HepG2 (cell line): ENCODE measurements around the gene COMMD7. TPM values are rescaled to one million over a fixed set of nuclear protein-coding genes. Genes with fewer than 3 reads are reported as not detected.
A peak's percentile ranks its signal among the peaks of the same experiment; 100 is the strongest.

Source experiments
- ARNT2 ChIP-seq: sonication (generic); formaldehyde crosslinking; IDR thresholded peaks from 2 replicates; pipeline ENCODE4 v1.8.0; 2022; ENCODE audit warnings: mild to moderate bottlenecking, low read depth, missing genetic modification reagents, moderate library complexity
- DPF2 ChIP-seq: sonication (generic); formaldehyde crosslinking; IDR thresholded peaks from 2 replicates; pipeline ENCODE4 v1.4.0; 2020; ENCODE audit warnings: mild to moderate bottlenecking, low read depth, missing genetic modification reagents, borderline replicate concordance
- FOXM1 ChIP-seq: sonication (generic); formaldehyde crosslinking; IDR thresholded peaks from 2 replicates; pipeline ENCODE4 v1.5.0; 2020; ENCODE audit warnings: missing genetic modification reagents
- JDP2 ChIP-seq: sonication (generic); formaldehyde crosslinking; IDR thresholded peaks from 2 replicates; pipeline ENCODE4 v1.8.1; 2022; ENCODE audit warnings: missing genetic modification reagents, borderline replicate concordance
- KAT2B ChIP-seq: fragments of 150-350 bp; IDR thresholded peaks from 2 replicates; pipeline ENCODE4 v1.6.1; 2014; ENCODE audit warnings: low read depth, low read length, borderline replicate concordance
- MYC ChIP-seq: sonication (generic); formaldehyde crosslinking; IDR thresholded peaks from 2 replicates; pipeline ENCODE4 v1.9.0; 2021; ENCODE audit warnings: missing genetic modification reagents, borderline replicate concordance
- NCOR1 ChIP-seq: fragments of 200-600 bp; sonication (generic); IDR thresholded peaks from 2 replicates; pipeline ENCODE4 v1.7.0; 2017; ENCODE audit warnings: antibody characterized with exemption, low read length, borderline replicate concordance
- NFE2L2 ChIP-seq: fragments of 150-350 bp; IDR thresholded peaks from 2 replicates; pipeline ENCODE4 v1.6.1; 2014; ENCODE audit warnings: low read length
- NR3C1 ChIP-seq: sonication (generic); formaldehyde crosslinking; IDR thresholded peaks from 2 replicates; pipeline ENCODE4 v1.4.0; 2020; ENCODE audit warnings: missing genetic modification reagents
- PLRG1 ChIP-seq: fragments of 450-650 bp; conservative IDR thresholded peaks from 2 replicates; pipeline ENCODE4 v1.6.1; 2016
- SNRNP70 ChIP-seq: fragments of 200-400 bp; formaldehyde crosslinking; IDR thresholded peaks from 2 replicates; pipeline ENCODE4 v1.6.1; 2017; ENCODE audit warnings: mild to moderate bottlenecking, low read depth, low read length, moderate library complexity
- SP140L ChIP-seq: sonication (generic); formaldehyde crosslinking; IDR thresholded peaks from 2 replicates; pipeline ENCODE4 v1.4.0; 2020; ENCODE audit warnings: missing genetic modification reagents, borderline replicate concordance
- YY1 ChIP-seq: IDR thresholded peaks from 2 replicates; pipeline ENCODE4 v1.6.1; 2011; ENCODE audit warnings: low read length, low read depth, moderate library complexity, mild to moderate bottlenecking; ENCODE audit not compliant: insufficient read depth, insufficient replicate concordance
- ZBTB7A ChIP-seq: sonication (generic); formaldehyde crosslinking; IDR thresholded peaks from 2 replicates; pipeline ENCODE4 v1.8.0; 2022; ENCODE audit warnings: mild to moderate bottlenecking, missing genetic modification reagents
- ZNF263 ChIP-seq: sonication (generic); formaldehyde crosslinking; IDR thresholded peaks from 2 replicates; pipeline ENCODE4 v1.4.0; 2020; ENCODE audit warnings: missing genetic modification reagents
- ZNF264 ChIP-seq: sonication (generic); formaldehyde crosslinking; IDR thresholded peaks from 2 replicates; pipeline ENCODE4 v1.4.0; 2020; ENCODE audit warnings: missing genetic modification reagents
- ZNF747 ChIP-seq: sonication (generic); formaldehyde crosslinking; IDR thresholded peaks from 2 replicates; pipeline ENCODE4 v1.8.1; 2023; ENCODE audit warnings: missing genetic modification reagents, mild to moderate bottlenecking, borderline replicate concordance
- ZNF75D ChIP-seq: sonication (generic); formaldehyde crosslinking; IDR thresholded peaks from 2 replicates; pipeline ENCODE4 v1.8.1; 2023; ENCODE audit warnings: missing genetic modification reagents, mild to moderate bottlenecking, borderline replicate concordance
- ZNF782 ChIP-seq: sonication (generic); formaldehyde crosslinking; IDR thresholded peaks from 2 replicates; pipeline ENCODE4 v1.4.0; 2020; ENCODE audit warnings: missing genetic modification reagents, mild to moderate bottlenecking, borderline replicate concordance
- ZNF790 ChIP-seq: sonication (generic); formaldehyde crosslinking; IDR thresholded peaks from 2 replicates; pipeline ENCODE4 v1.8.0; 2022; ENCODE audit warnings: missing genetic modification reagents, mild to moderate bottlenecking, borderline replicate concordance
- polyA plus RNA-seq, 8 experiments: library from polyadenylated mRNA; depleted of rRNA in 3 of 8; stranded (reverse) in 7 of 8; unstranded in 1 of 8; fragments of >200 nt; fragmentation: Illumina TruSeq in 4 of 8; extraction: Trizol in 4 of 8; gene quantifications; 2 replicates each; pipeline versions ENCODE4 v1.2.1 to v1.2.3, GENCODE V29; 2011 to 2016; ENCODE audit warnings: low read depth in 4 of 8, missing spikeins in 1 of 8, mixed read lengths in 1 of 8; ENCODE audit not compliant: insufficient read depth in 1 of 8
- total RNA-seq, 5 experiments: library from RNA; depleted of rRNA; stranded (reverse); fragments of >200 nt; fragmentation: Illumina TruSeq; extraction: Trizol; gene quantifications; 2 replicates each; pipeline ENCODE4 v1.2.3, GENCODE V29; 2016; ENCODE audit warnings: low read depth in 1 of 5
- TF ChIP-seq, protein P1 (sequence below): sonication (generic); formaldehyde crosslinking; IDR thresholded peaks from 2 replicates; pipeline ENCODE4 v1.8.1; 2023; ENCODE audit warnings: mild to moderate bottlenecking, moderate library complexity, missing genetic modification reagents
- TF ChIP-seq, protein P2 (sequence below): sonication (generic); formaldehyde crosslinking; IDR thresholded peaks from 2 replicates; pipeline ENCODE4 v1.4.0; 2020; ENCODE audit warnings: missing genetic modification reagents, low read depth, mild to moderate bottlenecking, borderline replicate concordance
- TF ChIP-seq, protein P3 (sequence below): conservative IDR thresholded peaks from 2 replicates; pipeline ENCODE4 v1.6.1; 2018; ENCODE audit warnings: missing genetic modification reagents
- TF ChIP-seq, protein P4 (sequence below): sonication (generic); formaldehyde crosslinking; IDR thresholded peaks from 2 replicates; pipeline ENCODE4 v1.8.0; 2022; ENCODE audit warnings: missing genetic modification reagents, low read depth, mild to moderate bottlenecking, borderline replicate concordance

COMMD7 gene
- total and polyA plus RNA-seq, 2 of the 13 experiments (the other 11 are each of a cell fraction or from before 2014, with no cell fraction given) = 42.1 to 53.3 TPM

DNA sequence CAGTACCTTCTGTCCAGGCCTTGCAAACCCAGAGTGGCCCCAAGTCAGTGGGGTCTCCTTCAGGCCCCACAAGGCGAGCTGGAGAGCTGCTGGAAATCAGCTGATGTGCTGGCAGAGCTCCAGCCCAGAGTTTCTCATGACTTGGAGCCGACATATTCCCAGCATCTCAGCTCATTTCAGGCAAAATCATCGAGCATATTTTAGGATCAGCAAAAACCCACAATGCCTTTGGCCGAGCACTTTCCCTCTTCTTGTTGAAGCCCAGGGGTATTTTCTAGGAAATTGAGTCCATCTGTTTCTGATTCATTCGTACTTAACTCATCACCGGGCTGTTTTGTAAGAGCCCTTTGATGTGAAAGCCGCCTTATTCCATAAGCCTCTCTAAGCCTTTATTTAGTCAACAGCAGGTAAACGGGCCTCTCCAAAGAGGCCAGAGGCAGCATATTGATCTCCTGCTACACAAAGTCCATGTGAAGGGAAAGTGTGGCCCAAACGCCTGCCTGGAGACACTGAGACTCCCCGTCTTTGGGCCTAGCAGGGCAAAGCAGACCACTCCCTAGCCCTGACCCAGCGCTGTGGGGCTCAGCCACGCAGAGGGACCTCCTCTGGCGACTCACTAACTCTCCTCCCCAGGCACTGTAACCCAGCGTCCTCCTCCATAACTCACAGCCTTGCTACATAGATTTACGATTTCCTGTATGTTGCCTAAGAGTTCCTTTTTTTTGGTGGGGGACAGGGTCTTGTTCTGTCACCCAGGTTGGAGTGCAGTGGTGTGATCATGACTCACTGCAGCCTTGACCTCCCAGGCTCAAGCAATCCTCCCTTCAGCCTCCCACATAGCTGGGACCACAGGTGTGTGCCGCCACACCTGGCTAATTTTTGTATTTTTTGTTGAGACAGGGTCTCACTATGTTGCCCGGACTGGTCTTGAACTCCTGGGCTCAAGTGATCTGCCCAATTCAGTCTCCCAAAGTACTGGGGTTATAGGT is 57.4 kb downstream of the COMMD7 start (continued):
- no peak for TF ChIP-seq YY1
- peak; percentile 92 for TF ChIP-seq MYC (CRISPR knock-in tag)
- peak; percentile 77 for TF ChIP-seq ZNF263
- peak; percentile 66; the same call in 1 of the 2 replicates for TF ChIP-seq SP140L (CRISPR knock-in tag)
- TF ChIP-seq, protein P1, sequence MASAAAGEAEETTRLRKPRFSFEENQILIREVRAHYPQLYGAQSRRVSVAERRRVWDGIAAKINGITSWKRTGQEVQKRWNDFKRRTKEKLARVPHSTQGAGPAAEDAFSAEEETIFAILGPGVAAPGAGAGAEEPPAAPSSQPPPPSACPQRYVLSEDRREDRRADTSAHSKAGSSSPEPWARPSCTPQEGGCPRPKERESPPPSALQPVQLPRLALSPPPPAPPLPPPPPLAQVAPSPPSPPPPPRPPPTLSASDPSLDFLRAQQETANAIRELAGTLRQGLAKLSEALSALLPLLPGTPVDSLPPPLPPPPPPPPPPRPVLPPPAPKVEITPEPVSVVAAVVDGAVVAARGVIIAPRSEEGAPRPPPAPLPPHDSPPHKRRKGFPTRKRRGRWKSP (CRISPR knock-in tag) = no peak; the same call in 1 of the 2 replicates
- TF ChIP-seq NCOR1 = peak; percentile 99
- TF ChIP-seq ARNT2 = peak; percentile 55; the same call in 1 of the 2 replicates
- no peak for TF ChIP-seq JDP2 (CRISPR knock-in tag)
- TF ChIP-seq ZNF782 (CRISPR knock-in tag) = peak; percentile 88; the same call in 1 of the 2 replicates
- TF ChIP-seq SNRNP70 = no peak
- TF ChIP-seq, protein P2, sequence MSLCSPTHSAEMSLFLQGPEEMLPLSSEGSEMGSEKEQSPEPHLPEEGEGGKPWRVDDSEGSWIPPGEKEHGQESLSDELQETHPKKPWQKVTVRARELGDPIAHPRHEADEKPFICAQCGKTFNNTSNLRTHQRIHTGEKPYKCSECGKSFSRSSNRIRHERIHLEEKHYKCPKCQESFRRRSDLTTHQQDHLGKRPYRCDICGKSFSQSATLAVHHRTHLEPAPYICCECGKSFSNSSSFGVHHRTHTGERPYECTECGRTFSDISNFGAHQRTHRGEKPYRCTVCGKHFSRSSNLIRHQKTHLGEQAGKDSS (CRISPR knock-in tag) = peak; percentile 91; the same call in 1 of the 2 replicates
- no peak for TF ChIP-seq ZNF75D (CRISPR knock-in tag)
- no peak for TF ChIP-seq PLRG1
- TF ChIP-seq ZBTB7A = peak; percentile 93
- no peak for TF ChIP-seq FOXM1 (CRISPR knock-in tag)
- no peak for TF ChIP-seq NFE2L2
- TF ChIP-seq ZNF790 = peak; percentile 16; the same call in 1 of the 2 replicates
- TF ChIP-seq DPF2 (CRISPR knock-in tag) = peak; percentile 99
- TF ChIP-seq, protein P3, sequence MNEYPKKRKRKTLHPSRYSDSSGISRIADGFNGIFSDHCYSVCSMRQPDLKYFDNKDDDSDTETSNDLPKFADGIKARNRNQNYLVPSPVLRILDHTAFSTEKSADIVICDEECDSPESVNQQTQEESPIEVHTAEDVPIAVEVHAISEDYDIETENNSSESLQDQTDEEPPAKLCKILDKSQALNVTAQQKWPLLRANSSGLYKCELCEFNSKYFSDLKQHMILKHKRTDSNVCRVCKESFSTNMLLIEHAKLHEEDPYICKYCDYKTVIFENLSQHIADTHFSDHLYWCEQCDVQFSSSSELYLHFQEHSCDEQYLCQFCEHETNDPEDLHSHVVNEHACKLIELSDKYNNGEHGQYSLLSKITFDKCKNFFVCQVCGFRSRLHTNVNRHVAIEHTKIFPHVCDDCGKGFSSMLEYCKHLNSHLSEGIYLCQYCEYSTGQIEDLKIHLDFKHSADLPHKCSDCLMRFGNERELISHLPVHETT (CRISPR knock-in tag) = peak; percentile 84
- peak; percentile 78; the same call in 1 of the 2 replicates for TF ChIP-seq KAT2B
- no peak for TF ChIP-seq NR3C1 (CRISPR knock-in tag)
- peak; percentile 98 for TF ChIP-seq ZNF264 (CRISPR knock-in tag)
- peak; percentile 70 for TF ChIP-seq ZNF747 (CRISPR knock-in tag)
- TF ChIP-seq, protein P4, sequence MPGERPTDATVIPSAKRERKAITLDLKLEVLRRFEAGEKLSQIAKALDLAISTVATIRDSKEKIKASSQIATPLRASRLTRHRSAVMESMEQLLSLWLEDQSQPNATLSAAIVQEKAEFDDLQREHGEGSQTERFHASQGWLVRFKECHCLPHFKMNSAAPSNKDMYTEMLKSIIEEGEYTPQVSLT (CRISPR knock-in tag) = 0 out of 2 replicates have a peak, but pooled peaks have one; percentile 89
